Body of pancreas (tissue), 4 donors: ENCODE results near the gene QPRT. TPM values are rescaled to one million over a fixed set of nuclear protein-coding genes. Genes with fewer than 3 reads are reported as not detected.
"Not testable (repeated sequence)": the region's sequence is repeated elsewhere in the genome, so short reads cannot be mapped to it uniquely, and the experiment has no call there.

ENCODE experiments used
- ATAC-seq: fragments of 150-250 bp; one replicate; pipeline ENCODE4 v1.9.1; 2016
- DNase-seq, 4 donors: peaks; one replicate each; pipeline ENCODE4 v3.0.0-alpha.2; 2019
- H3K27ac ChIP-seq, 4 donors: fragments of 200-600 bp; sonication (generic); 1 replicate in 3 of 4; 2 replicates in 1 of 4; pipeline versions ENCODE4 v1.5.1 to v1.6.1; 2016 to 2019; ENCODE audit warnings: mild to moderate bottlenecking in 1 of 4, mixed read lengths in 1 of 4, moderate library complexity in 1 of 4
- H3K27me3 ChIP-seq, 2 donors: fragments of 200-600 bp; sonication (generic); one replicate each; pipeline ENCODE4 v1.6.0; 2016; ENCODE audit warnings: mild to moderate bottlenecking in 1 of 2
- H3K36me3 ChIP-seq, 2 donors: fragments of 200-600 bp; sonication (generic); replicated peaks in 1 of 2; 2 replicates each; pipeline ENCODE4 v1.5.1; 2016; ENCODE audit warnings: low read depth in 2 of 2; ENCODE audit not compliant: insufficient read depth in 1 of 2
- H3K4me1 ChIP-seq: fragments of 200-600 bp; sonication (generic); one replicate; pipeline ENCODE4 v1.6.0; 2016
- H3K4me3 ChIP-seq, 2 donors: fragments of 200-600 bp; sonication (generic); 1 replicate in 1 of 2; 2 replicates in 1 of 2; pipeline ENCODE4 v1.5.1; 2016 to 2019
- H3K9me3 ChIP-seq, 3 donors: fragments of 200-600 bp; sonication (generic); 1 replicate in 2 of 3; 2 replicates in 1 of 3; pipeline ENCODE4 v1.5.1; 2016
- POLR2A ChIP-seq, 3 donors: fragments of 450-650 bp; IDR thresholded peaks; one replicate each; pipeline ENCODE4 v1.6.1; 2016; ENCODE audit warnings: antibody characterized with exemption in 3 of 3, mild to moderate bottlenecking in 2 of 3
- WGBS, 2 donors: methylation state at CpG; one replicate each; pipeline ENCODE4 v1.1.5; 2017; 5-methylcytosine and 5-hydroxymethylcytosine counted together
- intact Hi-C: fragments of 100-400 bp; cut with DNase I; formaldehyde crosslinking; loops from one replicate; pipeline ENCODE4 v1.15.1; 2023
- total RNA-seq, 2 donors: library from RNA; depleted of rRNA; stranded (reverse); fragments of >200 nt; gene quantifications; one replicate each; pipeline ENCODE4 v1.1.0, GENCODE V29; 2016
- TF ChIP-seq, protein P1 (sequence below), 7 experiments: fragments of 450-650 bp in 4 of 7; fragments of 200-600 bp in 3 of 7; sonication (generic) in 3 of 7; IDR thresholded peaks; one replicate each; pipeline ENCODE4 v1.5.1; 2016 to 2019; ENCODE audit warnings: antibody characterized with exemption in 7 of 7

QPRT gene
- total RNA-seq, 2 donors from 2014 or later, result 28.0 to 30.3 TPM

DNA sequence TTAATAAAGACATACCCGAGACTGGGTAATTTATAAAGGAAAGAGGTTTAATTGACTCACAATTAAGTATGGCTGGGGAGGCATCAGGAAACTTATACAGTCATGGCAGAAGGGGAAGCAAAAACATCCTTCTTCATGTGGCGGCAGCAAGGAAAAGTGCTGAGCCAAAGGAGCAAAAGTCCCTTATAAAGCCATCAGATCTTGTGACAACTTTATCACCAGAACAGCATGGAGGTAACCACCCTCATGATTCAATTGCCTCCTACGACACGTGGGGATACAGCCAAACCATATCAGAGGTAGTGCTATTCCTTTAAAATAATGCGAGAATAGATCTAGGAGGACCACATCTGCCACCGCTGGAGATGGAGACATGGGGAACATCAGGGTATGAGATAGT is 57.8 kb downstream of the QPRT start:
- H3K27me3 ChIP-seq, result no peaks in the 10 kb centered on the region
- ATAC-seq (no peak), DNase-seq (no peak)
- WGBS, 2 donors, result 67 to 83% methylated on average over 6 of the region's 6 CpGs
- H3K9me3 ChIP-seq, result no peaks in the 10 kb centered on the region
- H3K4me1 ChIP-seq, result no peaks in the 10 kb centered on the region
- intact Hi-C loops, result no loop called here
- no peak overlapping the region for H3K4me3 ChIP-seq
- no peaks in the 10 kb centered on the region for H3K36me3 ChIP-seq
- no peak overlapping the region for H3K27ac ChIP-seq
- TF ChIP-seq POLR2A (IDR thresholded peaks at IDR 0.05), result no peak
- TF ChIP-seq, protein P1, sequence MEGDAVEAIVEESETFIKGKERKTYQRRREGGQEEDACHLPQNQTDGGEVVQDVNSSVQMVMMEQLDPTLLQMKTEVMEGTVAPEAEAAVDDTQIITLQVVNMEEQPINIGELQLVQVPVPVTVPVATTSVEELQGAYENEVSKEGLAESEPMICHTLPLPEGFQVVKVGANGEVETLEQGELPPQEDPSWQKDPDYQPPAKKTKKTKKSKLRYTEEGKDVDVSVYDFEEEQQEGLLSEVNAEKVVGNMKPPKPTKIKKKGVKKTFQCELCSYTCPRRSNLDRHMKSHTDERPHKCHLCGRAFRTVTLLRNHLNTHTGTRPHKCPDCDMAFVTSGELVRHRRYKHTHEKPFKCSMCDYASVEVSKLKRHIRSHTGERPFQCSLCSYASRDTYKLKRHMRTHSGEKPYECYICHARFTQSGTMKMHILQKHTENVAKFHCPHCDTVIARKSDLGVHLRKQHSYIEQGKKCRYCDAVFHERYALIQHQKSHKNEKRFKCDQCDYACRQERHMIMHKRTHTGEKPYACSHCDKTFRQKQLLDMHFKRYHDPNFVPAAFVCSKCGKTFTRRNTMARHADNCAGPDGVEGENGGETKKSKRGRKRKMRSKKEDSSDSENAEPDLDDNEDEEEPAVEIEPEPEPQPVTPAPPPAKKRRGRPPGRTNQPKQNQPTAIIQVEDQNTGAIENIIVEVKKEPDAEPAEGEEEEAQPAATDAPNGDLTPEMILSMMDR (IDR thresholded peaks at IDR 0.05), result no peak

DNA sequence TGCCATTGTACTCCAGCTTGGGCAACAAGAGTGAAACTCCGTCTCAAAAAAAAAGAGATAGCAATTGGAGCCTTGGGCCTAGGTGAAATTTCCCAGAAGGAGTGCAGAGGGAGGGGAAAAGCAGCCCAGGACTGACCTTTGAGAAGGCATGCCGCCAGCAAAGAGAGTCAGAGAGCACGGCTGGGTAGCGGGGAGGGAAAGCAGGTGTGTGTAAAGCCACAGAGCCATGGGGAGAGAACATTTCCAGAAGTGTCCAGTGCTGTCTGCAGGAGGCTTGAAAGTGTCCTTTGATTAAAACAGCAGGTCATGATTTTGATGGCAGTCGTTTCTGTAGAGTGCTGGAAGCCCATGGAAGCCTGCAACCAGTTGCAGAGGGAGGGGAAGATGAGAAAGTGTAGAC is 58.7 kb downstream of the QPRT start:
- no peaks in the 10 kb centered on the region for H3K9me3 ChIP-seq
- DNase-seq (peak in 2 of 4 donors; percentile 48 to 67), ATAC-seq (peak; percentile 71)
- no peak overlapping the region for H3K4me3 ChIP-seq
- whole genome bisulfite sequencing, 2 donors, result 52 to 53% methylated on average over 5 of the region's 5 CpGs
- no peaks in the 10 kb centered on the region for H3K36me3 ChIP-seq
- no peaks in the 10 kb centered on the region for H3K27me3 ChIP-seq
- H3K27ac ChIP-seq, result no peak overlapping the region
- no peak for TF ChIP-seq POLR2A (IDR thresholded peaks at IDR 0.05)
- TF ChIP-seq, protein P1 (IDR thresholded peaks at IDR 0.05), result peak in 1 of 7 experiments; percentile 11
- no peaks in the 10 kb centered on the region for H3K4me1 ChIP-seq
- intact Hi-C loops, result no loop called here

DNA sequence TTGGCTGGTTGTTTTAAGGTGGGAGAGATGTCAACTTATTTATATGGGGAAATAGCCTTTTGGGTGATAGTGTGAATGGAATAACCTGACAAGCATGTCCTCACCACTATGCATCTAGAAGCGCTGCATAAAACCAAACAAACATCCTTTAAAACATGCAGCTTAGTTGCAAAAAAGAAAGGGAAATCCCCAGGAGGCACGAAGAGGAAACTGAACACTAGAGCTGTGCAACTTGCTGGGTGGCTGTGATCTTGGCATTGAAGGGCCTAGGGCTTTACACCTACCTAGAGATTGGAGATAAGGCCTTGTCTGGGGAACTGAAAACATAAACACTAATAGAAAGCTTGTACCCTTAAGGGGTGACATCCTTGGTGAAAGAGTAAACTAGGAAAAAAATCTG is 59.5 kb downstream of the QPRT start:
- DNase-seq, result no peak
- no peak overlapping the region for H3K4me3 ChIP-seq
- intact Hi-C loops, result no loop called here
- no peak for TF ChIP-seq POLR2A (IDR thresholded peaks at IDR 0.05)
- TF ChIP-seq, protein P1 (IDR thresholded peaks at IDR 0.05), result no peak
- no peaks in the 10 kb centered on the region for H3K9me3 ChIP-seq
- no peaks in the 10 kb centered on the region for H3K4me1 ChIP-seq
- WGBS, 2 donors, result 75 to 84% methylated on average over 2 of the region's 2 CpGs
- no peak overlapping the region for H3K27ac ChIP-seq
- H3K36me3 ChIP-seq, result no peaks in the 10 kb centered on the region
- ATAC-seq, result no peak
- no peaks in the 10 kb centered on the region for H3K27me3 ChIP-seq

DNA sequence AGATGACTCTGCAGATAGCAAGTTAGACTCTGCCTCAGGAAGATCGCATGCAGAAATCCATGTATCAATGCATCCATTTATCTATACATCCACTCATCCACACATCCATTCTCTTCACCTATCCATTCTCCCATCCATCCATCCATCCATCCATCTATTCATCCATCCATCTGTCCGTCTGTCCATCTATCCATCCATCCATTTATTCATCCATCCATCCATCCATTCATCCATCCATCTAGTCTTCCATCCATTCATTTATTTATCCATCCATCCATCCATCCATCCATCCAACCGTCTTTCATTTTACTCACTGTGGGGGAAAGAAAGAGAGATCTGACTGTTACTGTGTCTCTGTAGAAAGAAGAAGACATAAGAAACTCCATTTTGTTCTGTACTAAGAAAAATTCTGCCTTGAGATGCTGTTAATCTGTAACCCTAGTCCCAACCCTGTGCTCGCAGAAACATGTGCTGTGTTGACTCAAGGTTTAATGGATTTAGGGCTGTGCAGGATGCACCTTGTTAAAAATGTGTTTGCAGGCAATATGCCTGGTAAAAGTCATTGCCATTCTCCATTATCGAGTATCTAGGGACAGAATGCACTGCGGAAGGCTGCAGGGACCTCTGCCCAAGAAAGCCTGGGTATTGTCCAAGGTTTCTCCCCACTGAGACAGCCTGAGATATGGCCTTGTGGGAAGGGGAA is 61.1 kb downstream of the QPRT start:
- DNase-seq, ATAC-seq, H3K36me3 ChIP-seq, H3K4me1 ChIP-seq, H3K9me3 ChIP-seq, H3K27me3 ChIP-seq, intact Hi-C loops, H3K4me3 ChIP-seq, H3K27ac ChIP-seq: not testable (repeated sequence)
- WGBS, 2 donors, result 73 to 75% methylated on average over 6 of the region's 6 CpGs

DNA sequence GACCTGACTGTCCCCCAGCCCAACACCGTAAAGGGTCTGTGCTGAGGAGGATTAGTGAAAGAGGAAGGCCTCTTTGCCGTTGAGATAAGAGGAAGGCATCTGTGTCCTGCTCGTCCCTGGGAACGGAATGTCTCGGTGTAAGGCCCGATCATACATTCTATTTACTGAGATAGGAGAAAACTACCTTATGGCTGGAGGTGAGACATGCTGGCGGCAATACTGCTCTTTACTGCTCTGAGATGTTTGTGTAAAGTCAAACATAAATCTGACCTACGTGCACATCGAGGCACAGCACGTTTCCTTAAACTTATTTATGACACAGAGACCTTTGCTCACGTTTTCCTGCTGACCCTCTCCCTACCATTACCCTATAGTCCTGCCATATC is 61.6 kb downstream of the QPRT start:
- H3K36me3 ChIP-seq, H3K9me3 ChIP-seq, DNase-seq, H3K27ac ChIP-seq, H3K4me3 ChIP-seq, intact Hi-C loops, H3K27me3 ChIP-seq, ATAC-seq, H3K4me1 ChIP-seq: not testable (repeated sequence)
- WGBS, 2 donors, result 61 to 76% methylated on average over 11 of the region's 11 CpGs

DNA sequence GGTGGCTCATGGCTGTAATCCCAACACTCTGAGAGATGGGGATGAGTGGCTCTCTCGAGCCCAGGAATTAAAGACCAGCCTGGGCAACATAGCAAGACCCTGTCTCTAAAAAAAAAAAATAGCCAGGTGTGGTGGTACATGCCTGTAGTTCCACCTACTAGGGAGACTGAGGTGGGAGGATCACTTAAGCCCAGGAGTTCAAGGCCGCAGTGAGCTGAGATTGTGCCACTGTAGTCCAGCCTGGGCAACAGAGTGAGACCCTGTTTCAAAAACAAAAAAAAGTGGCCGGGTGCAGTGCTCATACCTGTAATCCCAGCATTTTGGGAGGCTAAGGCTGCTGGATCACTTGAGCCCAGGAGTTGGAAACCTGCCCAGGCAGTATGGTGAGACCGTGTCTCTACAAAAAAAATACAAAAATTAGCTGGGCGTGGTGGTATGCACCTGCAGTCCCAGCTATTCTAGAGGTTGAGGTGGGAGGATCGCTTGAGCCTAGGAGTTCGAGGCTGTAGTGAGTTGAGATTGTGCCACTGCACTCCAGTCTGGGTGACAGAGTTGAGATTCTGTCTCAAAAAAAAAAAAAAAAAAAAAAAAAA is 63.8 kb downstream of the QPRT start:
- no peak overlapping the region for H3K27ac ChIP-seq
- ATAC-seq, result no peak
- no peak overlapping the region for H3K4me3 ChIP-seq
- no peaks in the 10 kb centered on the region for H3K4me1 ChIP-seq
- H3K36me3 ChIP-seq, result no peaks in the 10 kb centered on the region
- TF ChIP-seq, protein P1 (IDR thresholded peaks at IDR 0.05), result no peak
- TF ChIP-seq POLR2A (IDR thresholded peaks at IDR 0.05), result no peak
- no peak for DNase-seq
- intact Hi-C loops, result no loop called here
- H3K27me3 ChIP-seq, result no peaks in the 10 kb centered on the region
- 76 to 87% methylated on average over 7 of the region's 7 CpGs for WGBS, 2 donors
- H3K9me3 ChIP-seq, result no peaks in the 10 kb centered on the region
